PC-9 (cell line): ENCODE data around the gene MGAT4A.

Source experiments
- CTCF ChIP-seq: fragments of 200-600 bp; sonication (generic); conservative IDR thresholded peaks from 2 replicates; pipeline ENCODE4 v1.6.1; 2017; ENCODE audit warnings: mixed run types, antibody characterized with exemption, mild to moderate bottlenecking, moderate library complexity
- EZH2 ChIP-seq: fragments of 200-600 bp; sonication (generic); IDR thresholded peaks from 2 replicates; pipeline ENCODE4 v1.8.0; 2017; ENCODE audit warnings: antibody characterized with exemption, low read depth

DNA sequence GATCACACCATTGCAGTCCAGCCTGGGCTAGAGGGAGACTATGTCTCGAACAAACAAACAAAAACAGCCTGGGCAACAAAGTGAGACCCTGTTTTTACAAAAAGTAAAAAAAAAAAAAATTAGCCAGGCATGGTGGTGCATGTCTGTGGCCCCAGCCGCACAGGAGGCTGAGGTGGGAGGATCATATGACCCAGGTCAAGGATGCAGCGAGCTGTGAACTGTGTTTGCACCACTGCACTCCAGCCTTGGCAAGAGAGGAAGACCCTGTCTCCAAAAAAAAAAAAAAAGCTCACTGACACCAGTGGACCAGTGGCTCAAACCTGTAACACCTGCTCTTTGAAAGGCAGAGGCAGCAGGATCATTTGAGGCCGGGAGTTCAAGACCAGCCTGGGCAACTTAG lies 82.5 kb downstream of the MGAT4A start:
- no peak for TF ChIP-seq CTCF
- TF ChIP-seq EZH2 = no peak
